Endothelial cell (in vitro differentiated cells): Measurements from ENCODE around the gene ADGRV1. TPM values are rescaled to one million over a fixed set of nuclear protein-coding genes. Genes with fewer than 3 reads are reported as not detected.

Experiments
- DNase-seq: peaks from one replicate; pipeline ENCODE4 v3.0.0; 2021; ENCODE audit warnings: low spot score
- H3K27ac Mint-ChIP-seq: one replicate; pipeline ENCODE4 v1.8.0; 2021; ENCODE audit warnings: mixed read lengths, inconsistent platforms; ENCODE audit not compliant: unreplicated experiment
- H3K27me3 Mint-ChIP-seq: one replicate; pipeline ENCODE4 v1.8.0; 2021; ENCODE audit warnings: mild to moderate bottlenecking, moderate library complexity, mixed read lengths, inconsistent platforms; ENCODE audit not compliant: unreplicated experiment
- H3K36me3 Mint-ChIP-seq: one replicate; pipeline ENCODE4 v1.8.0; 2021; ENCODE audit warnings: mild to moderate bottlenecking, low read depth, mixed read lengths, inconsistent platforms; ENCODE audit not compliant: unreplicated experiment
- H3K4me1 Mint-ChIP-seq: one replicate; pipeline ENCODE4 v1.8.0; 2021; ENCODE audit warnings: mild to moderate bottlenecking, mixed read lengths, inconsistent platforms; ENCODE audit not compliant: unreplicated experiment
- H3K4me3 Mint-ChIP-seq: one replicate; pipeline ENCODE4 v1.8.0; 2021; ENCODE audit warnings: mild to moderate bottlenecking, mixed read lengths, inconsistent platforms; ENCODE audit not compliant: unreplicated experiment
- H3K9me3 Mint-ChIP-seq: one replicate; pipeline ENCODE4 v1.8.0; 2021; ENCODE audit warnings: mixed read lengths, inconsistent platforms; ENCODE audit not compliant: unreplicated experiment
- total RNA-seq: library from RNA; stranded (reverse); fragmentation: NEBNext Ultra II Directional; extraction: Animal tissue kit (Norgen Biotek cat#: 25700); gene quantifications from one replicate; pipeline ENCODE4 v1.2.1, GENCODE V29; 2021; ENCODE audit not compliant: unreplicated experiment
- TF ChIP-seq, protein P1 (sequence below): fragments of 200-600 bp; sonication (generic); IDR thresholded peaks from one replicate; pipeline ENCODE4 v1.5.0; 2021; ENCODE audit warnings: antibody characterized with exemption; ENCODE audit not compliant: unreplicated experiment

Gene ADGRV1
- total RNA-seq, 1 donor from 2014 or later: 23.1 TPM

DNA sequence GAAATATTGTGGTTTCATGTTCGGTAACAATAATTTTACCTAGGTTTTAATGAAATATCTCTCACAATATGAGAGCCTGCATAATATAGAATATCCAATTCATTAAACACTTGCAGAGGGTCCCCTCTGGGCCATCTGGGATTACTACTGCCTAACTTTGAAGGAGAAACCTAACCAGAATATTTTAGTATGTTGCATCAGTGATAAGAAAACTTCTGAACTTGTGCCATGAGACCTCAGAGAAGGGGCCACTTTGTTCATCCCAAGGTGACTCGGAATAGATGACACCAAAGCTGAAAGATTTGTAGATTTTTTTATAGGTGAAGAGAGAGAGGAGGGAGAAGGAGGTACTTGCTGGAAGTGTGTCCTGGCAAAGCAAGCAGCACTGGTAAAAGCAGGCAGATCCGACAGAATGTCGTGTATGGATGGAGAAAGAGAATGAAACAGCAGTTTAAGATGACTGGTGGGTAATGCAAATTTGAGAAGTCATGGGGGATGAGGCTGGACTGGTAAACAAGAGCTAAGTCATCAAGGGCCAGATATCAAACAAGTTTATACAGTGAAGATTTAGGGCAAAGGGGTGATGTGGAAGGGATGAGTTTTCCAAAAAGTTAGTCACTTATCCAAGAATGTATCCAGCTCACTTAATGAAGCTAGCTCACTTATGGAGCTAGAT is 372.3 kb downstream of the ADGRV1 start:
- Mint-ChIP-seq H3K27me3 (no peaks in the 10 kb centered on the region), H3K36me3 (no peaks in the 10 kb centered on the region), H3K4me1 (peaks cover 14% of the 10 kb centered on the region), H3K9me3 (no peaks in the 10 kb centered on the region), H3K4me3 (no peak overlapping the region), H3K27ac (no peak overlapping the region)
- no peak for DNase-seq
- TF ChIP-seq, protein P1, sequence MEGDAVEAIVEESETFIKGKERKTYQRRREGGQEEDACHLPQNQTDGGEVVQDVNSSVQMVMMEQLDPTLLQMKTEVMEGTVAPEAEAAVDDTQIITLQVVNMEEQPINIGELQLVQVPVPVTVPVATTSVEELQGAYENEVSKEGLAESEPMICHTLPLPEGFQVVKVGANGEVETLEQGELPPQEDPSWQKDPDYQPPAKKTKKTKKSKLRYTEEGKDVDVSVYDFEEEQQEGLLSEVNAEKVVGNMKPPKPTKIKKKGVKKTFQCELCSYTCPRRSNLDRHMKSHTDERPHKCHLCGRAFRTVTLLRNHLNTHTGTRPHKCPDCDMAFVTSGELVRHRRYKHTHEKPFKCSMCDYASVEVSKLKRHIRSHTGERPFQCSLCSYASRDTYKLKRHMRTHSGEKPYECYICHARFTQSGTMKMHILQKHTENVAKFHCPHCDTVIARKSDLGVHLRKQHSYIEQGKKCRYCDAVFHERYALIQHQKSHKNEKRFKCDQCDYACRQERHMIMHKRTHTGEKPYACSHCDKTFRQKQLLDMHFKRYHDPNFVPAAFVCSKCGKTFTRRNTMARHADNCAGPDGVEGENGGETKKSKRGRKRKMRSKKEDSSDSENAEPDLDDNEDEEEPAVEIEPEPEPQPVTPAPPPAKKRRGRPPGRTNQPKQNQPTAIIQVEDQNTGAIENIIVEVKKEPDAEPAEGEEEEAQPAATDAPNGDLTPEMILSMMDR: no peak

DNA sequence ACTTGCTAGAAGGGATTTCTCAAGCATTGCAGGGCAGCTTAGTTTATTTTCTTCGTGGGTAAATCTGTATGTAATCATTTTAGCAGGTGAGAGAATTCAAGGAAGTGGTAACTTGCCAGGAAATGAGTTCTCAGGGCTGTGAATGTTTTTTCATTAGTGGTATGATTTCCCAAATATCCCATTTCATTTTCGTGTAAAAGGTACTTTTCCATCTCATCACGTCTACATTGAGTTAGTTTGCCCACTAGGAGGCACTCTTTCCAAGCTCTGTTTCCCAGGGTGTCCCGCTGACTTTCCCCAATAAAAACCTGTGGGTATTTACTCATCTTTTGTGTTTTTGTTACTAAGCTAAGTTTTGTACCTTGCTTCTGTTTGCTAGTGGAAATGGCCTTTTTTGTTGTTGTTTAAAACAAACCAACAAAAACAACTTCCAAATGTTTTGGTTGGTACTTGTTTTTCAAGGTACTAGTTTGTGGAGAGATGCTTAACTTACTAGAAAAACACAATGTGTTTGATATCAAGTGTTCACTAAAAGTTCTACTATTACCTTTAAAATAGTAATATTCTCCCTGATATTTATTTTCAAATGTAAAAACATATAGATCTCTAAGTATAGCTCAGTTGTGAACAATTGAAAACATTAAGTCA is 373.6 kb downstream of the ADGRV1 start:
- no peaks in the 10 kb centered on the region for H3K36me3 Mint-ChIP-seq
- DNase-seq: peak; percentile 54
- no peaks in the 10 kb centered on the region for H3K9me3 Mint-ChIP-seq
- peaks cover 14% of the 10 kb centered on the region for H3K4me1 Mint-ChIP-seq
- TF ChIP-seq, protein P1: peak; percentile 92
- peak overlapping the region; percentile 73 for H3K27ac Mint-ChIP-seq
- no peak overlapping the region for H3K4me3 Mint-ChIP-seq
- no peaks in the 10 kb centered on the region for H3K27me3 Mint-ChIP-seq

DNA sequence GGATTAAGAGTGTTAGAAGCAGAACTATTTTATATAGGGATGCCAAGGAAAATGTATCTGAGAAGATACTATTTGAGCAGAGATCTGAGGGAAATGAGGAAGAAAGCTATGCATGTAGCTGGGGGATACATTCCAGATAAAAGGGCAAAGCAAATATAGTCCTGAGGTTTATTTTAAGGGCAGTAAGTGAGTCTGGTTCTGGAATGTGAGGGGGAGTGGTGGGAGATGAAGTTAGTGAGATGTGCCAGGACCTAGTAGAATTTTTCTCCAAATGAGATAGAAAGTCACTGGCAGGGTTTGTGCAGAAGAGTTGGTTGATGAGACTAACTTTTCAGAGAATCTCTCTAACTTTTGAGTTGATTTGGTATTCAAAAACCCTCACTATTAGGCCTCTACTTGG is 374.7 kb downstream of the ADGRV1 start:
- H3K27me3 Mint-ChIP-seq: no peaks in the 10 kb centered on the region
- no peak overlapping the region for H3K4me3 Mint-ChIP-seq
- no peak for DNase-seq
- no peaks in the 10 kb centered on the region for H3K36me3 Mint-ChIP-seq
- H3K4me1 Mint-ChIP-seq: peaks cover 14% of the 10 kb centered on the region
- TF ChIP-seq, protein P1: no peak
- H3K9me3 Mint-ChIP-seq: no peaks in the 10 kb centered on the region
- H3K27ac Mint-ChIP-seq: no peak overlapping the region

DNA sequence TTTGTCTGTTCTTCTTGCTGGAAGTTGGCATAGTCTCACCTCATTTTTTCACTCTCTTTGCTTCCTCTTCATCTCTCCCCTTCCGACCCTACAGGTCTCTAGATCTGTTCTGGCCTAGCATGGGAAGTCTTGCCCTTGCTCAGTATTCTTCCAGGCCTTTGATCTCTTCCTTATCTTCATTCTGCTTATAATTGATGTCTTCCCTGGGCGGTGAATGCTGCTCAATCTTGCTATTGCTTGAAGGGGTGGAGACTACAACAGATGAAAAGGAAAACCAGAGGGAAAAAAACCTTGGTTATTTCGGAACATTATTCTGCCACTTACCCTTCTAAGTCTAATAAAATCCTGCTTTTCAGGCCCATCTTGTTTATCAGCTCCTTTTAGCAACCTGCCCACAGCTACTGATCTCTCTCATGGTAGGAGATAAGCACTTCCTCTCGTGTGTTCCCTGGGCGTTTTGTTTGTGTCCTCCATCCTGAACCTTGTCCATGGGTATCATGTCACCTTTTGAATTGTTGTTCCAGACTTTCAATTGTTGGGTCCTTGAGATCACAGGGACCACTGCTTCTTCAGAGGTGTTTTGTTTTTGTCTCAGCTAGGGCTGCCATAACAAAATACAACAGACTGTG is 375.6 kb downstream of the ADGRV1 start:
- H3K4me1 Mint-ChIP-seq: peaks cover 14% of the 10 kb centered on the region
- H3K27me3 Mint-ChIP-seq: no peaks in the 10 kb centered on the region
- DNase-seq: no peak
- H3K4me3 Mint-ChIP-seq: no peak overlapping the region
- no peaks in the 10 kb centered on the region for H3K9me3 Mint-ChIP-seq
- H3K36me3 Mint-ChIP-seq: no peaks in the 10 kb centered on the region
- no peak overlapping the region for H3K27ac Mint-ChIP-seq
- TF ChIP-seq, protein P1: no peak

DNA sequence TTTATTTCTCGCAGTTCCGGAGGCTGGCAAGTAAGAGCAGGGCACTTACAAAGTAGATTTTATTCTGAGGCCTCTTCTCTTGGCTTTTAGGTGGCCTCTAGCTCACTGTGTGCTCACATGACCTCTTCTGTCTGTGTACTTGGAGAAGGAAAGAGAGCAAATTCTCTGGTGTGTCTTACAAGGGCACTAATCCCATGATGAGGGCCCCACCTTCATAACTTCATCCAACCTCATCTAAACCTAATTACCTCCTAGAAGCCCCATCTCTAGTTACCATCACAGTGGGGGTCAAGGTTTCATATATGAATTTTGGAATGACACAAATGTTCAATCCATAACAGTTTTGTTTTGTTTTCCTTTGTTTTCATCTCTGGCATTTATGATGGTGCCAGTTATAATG is 376.1 kb downstream of the ADGRV1 start:
- H3K4me1 Mint-ChIP-seq: peaks cover 10% of the 10 kb centered on the region
- no peaks in the 10 kb centered on the region for H3K27me3 Mint-ChIP-seq
- no peak overlapping the region for H3K4me3 Mint-ChIP-seq
- no peaks in the 10 kb centered on the region for H3K36me3 Mint-ChIP-seq
- no peaks in the 10 kb centered on the region for H3K9me3 Mint-ChIP-seq
- no peak for DNase-seq
- TF ChIP-seq, protein P1: no peak
- H3K27ac Mint-ChIP-seq: no peak overlapping the region
